K562 (cell line): ENCODE results near the gene MT4. TPM values are rescaled to one million over a fixed set of nuclear protein-coding genes. Genes with fewer than 3 reads are reported as not detected.

Source experiments
- ATAC-seq: fragments of 200-7000 bp; cut with Tn5 transposase; 3 replicates; pipeline ENCODE4 v1.9.1; 2020; ENCODE audit warnings: moderate library complexity
- BruUV-seq: library from RNA; stranded (reverse); fragments of 400-500 nt; replicated peaks from 2 replicates; lab custom pipeline; 2021; lab: Mats Ljungman, UMichigan
- CTCF ChIA-PET: fragments of 300-600 bp; formaldehyde crosslinking; extraction: SDS; loops from one replicate; lab custom pipeline; 2021; ENCODE audit warnings: low intra/inter-chr PET ratio; lab: Yijun Ruan, JAX
- POLR2A ChIA-PET: fragments of 300-600, 350-650 bp; sonication (Branson Sonifier 250); formaldehyde crosslinking; extraction: SDS; loops from one replicate; lab custom pipeline; 2021; ENCODE audit warnings: antibody characterized with exemption, inconsistent platforms; lab: Yijun Ruan, JAX
- DNase-seq, 4 experiments: peaks; one replicate each; pipeline versions ENCODE4 v3.0.0 to v3.0.0-alpha.2; 2011 to 2018; ENCODE audit warnings: low spot score in 3 of 4, mixed read lengths in 3 of 4; ENCODE audit errors: extremely low read depth in 1 of 4
- FAIRE-seq: peaks from 2 replicates; lab custom pipeline; 2011; peaks lifted over from hg19 to GRCh38; lab: Jason Lieb, UNC
- H2AFZ ChIP-seq: 2 replicates; pipeline ENCODE4 v1.6.0; 2011; ENCODE audit warnings: low read depth, low read length, control low read depth, inconsistent platforms
- H3K27ac ChIP-seq: fragments of 200-600 bp; 3 replicates; pipeline ENCODE4 v1.8.0; 2011; ENCODE audit warnings: low read depth, mild to moderate bottlenecking, control low read depth, inconsistent platforms, low read length, moderate library complexity, mixed read lengths; ENCODE audit errors: extremely low read depth
- H3K27me3 ChIP-seq, 2 experiments: fragments of 300-600 bp in 1 of 2; 2 replicates in 1 of 2; 3 replicates in 1 of 2; pipeline versions ENCODE4 v1.6.0 to v1.8.0; 2011; ENCODE audit warnings: inconsistent platforms in 2 of 2, low read length in 2 of 2, mild to moderate bottlenecking in 1 of 2, mixed read lengths in 1 of 2, moderate library complexity in 1 of 2; ENCODE audit not compliant: control insufficient read depth in 2 of 2, insufficient read depth in 2 of 2
- H3K36me3 ChIP-seq: fragments of 300-600 bp; 3 replicates; pipeline ENCODE4 v1.8.0; 2011; ENCODE audit warnings: mild to moderate bottlenecking, low read length, inconsistent platforms; ENCODE audit not compliant: control insufficient read depth, insufficient read depth
- H3K4me1 ChIP-seq, 2 experiments: fragments of 200-600 bp in 1 of 2; replicated peaks in 1 of 2; 2 replicates in 1 of 2; 3 replicates in 1 of 2; pipeline versions ENCODE4 v1.5.1 to v1.8.0; 2011; ENCODE audit warnings: inconsistent platforms in 2 of 2, low read length in 2 of 2, mild to moderate bottlenecking in 1 of 2, mixed read lengths in 1 of 2, moderate library complexity in 1 of 2; ENCODE audit not compliant: control insufficient read depth in 2 of 2, insufficient read depth in 2 of 2
- H3K4me2 ChIP-seq: 2 replicates; pipeline ENCODE4 v1.6.1; 2011; ENCODE audit warnings: low read length, control low read depth, inconsistent platforms, mixed read lengths; ENCODE audit not compliant: insufficient read depth
- H3K4me3 ChIP-seq: fragments of 200-600 bp; sonication (generic), shearing (Covaris generic); 2 replicates; pipeline ENCODE4 v1.5.1; 2016; ENCODE audit warnings: control low read depth, inconsistent platforms
- H3K79me2 ChIP-seq: fragments of 200-600 bp; 3 replicates; pipeline ENCODE4 v1.8.0; 2011; ENCODE audit warnings: low read length, inconsistent platforms; ENCODE audit not compliant: control insufficient read depth, insufficient read depth
- H3K9ac ChIP-seq, 2 experiments: 2 replicates each; pipeline versions ENCODE4 v1.6.0 to v1.6.1; 2011; ENCODE audit warnings: low read depth in 2 of 2, low read length in 2 of 2, control low read depth in 1 of 2, inconsistent platforms in 1 of 2, mild to moderate bottlenecking in 1 of 2, mixed read lengths in 1 of 2; ENCODE audit not compliant: insufficient read depth in 1 of 2
- H3K9me1 ChIP-seq: one replicate; pipeline ENCODE4 v1.6.0; 2011; ENCODE audit warnings: inconsistent platforms, mild to moderate bottlenecking, low read length, moderate library complexity; ENCODE audit not compliant: control insufficient read depth, insufficient read depth
- H3K9me3 ChIP-seq: replicated peaks from 2 replicates; pipeline ENCODE4 v1.5.1; 2011; ENCODE audit warnings: low read depth, low read length, inconsistent platforms; ENCODE audit not compliant: control insufficient read depth, insufficient read depth
- H4K20me1 ChIP-seq: replicated peaks from 2 replicates; pipeline ENCODE4 v1.6.1; 2011; ENCODE audit warnings: low read length, inconsistent platforms, mixed read lengths; ENCODE audit not compliant: control insufficient read depth, insufficient read depth
- C11orf30 ChIP-seq: fragments of 450-650 bp; IDR thresholded peaks from 2 replicates; pipeline ENCODE4 v1.6.1; 2016; ENCODE audit warnings: low read depth, mild to moderate bottlenecking
- HSF4 ChIP-seq: fragments of 250-450 bp; sonication (Bioruptor Pico); IDR thresholded peaks from 2 replicates; pipeline ENCODE4 v2.1.2; 2022; ENCODE audit warnings: mild to moderate bottlenecking, moderate library complexity, borderline replicate concordance
- KLF16 ChIP-seq: IDR thresholded peaks from 2 replicates; pipeline ENCODE4 v1.6.1; 2016; ENCODE audit warnings: antibody characterized with exemption
- KLF6 ChIP-seq: fragments of 250-450 bp; sonication (Bioruptor Pico); IDR thresholded peaks from 2 replicates; pipeline ENCODE4 v1.4.0; 2020; ENCODE audit warnings: mild to moderate bottlenecking, moderate library complexity, borderline replicate concordance
- PHF20 ChIP-seq: fragments of 450-650 bp; IDR thresholded peaks from 2 replicates; pipeline ENCODE4 v1.6.1; 2018; ENCODE audit not compliant: partially characterized antibody
- RNF2 ChIP-seq: sonication (generic); IDR thresholded peaks from 2 replicates; pipeline ENCODE4 v1.6.1; 2016
- SLC30A9 ChIP-seq: fragments of 250-450 bp; sonication (Bioruptor Pico); IDR thresholded peaks from 2 replicates; pipeline ENCODE4 v1.8.0; 2022; ENCODE audit warnings: mild to moderate bottlenecking, moderate library complexity
- THRAP3 ChIP-seq: fragments of 450-650 bp; IDR thresholded peaks from 2 replicates; pipeline ENCODE4 v1.6.1; 2016; ENCODE audit warnings: mild to moderate bottlenecking, inconsistent platforms, borderline replicate concordance
- ZBTB1 ChIP-seq: sonication (generic); formaldehyde crosslinking; IDR thresholded peaks from 2 replicates; pipeline ENCODE4 v1.8.1; 2023; ENCODE audit warnings: missing genetic modification reagents, low read depth, mild to moderate bottlenecking, borderline replicate concordance
- WGBS: fragments of 100-300 bp; shearing (Covaris generic); methylation state at CpG from one replicate; pipeline ENCODE4 v1.1.6; 2016; ENCODE audit warnings: low coverage, mixed read lengths; ENCODE audit not compliant: insufficient coverage; ENCODE audit errors: missing lambda C conversion rate; 5-methylcytosine and 5-hydroxymethylcytosine counted together
- in situ Hi-C: fragments of 300-500 bp; cut with MboI; formaldehyde crosslinking; loops from 4 replicates; pipeline ENCODE4 v1.15.0; 2018; ENCODE audit warnings: inconsistent platforms, mixed read lengths
- intact Hi-C: fragments of 100-400 bp; cut with micrococcal nuclease; formaldehyde crosslinking; loops from 2 replicates; pipeline ENCODE4 v1.14.2; 2022
- polyA plus RNA-seq, 8 experiments: library from polyadenylated mRNA; depleted of rRNA in 4 of 8; stranded (reverse) in 5 of 8; unstranded in 3 of 8; fragments of >200 nt; fragmentation: Nextera tagmentation in 2 of 8; fragmentation: Illumina TruSeq in 1 of 8; extraction: Ambion mirVana in 2 of 8; extraction: Trizol in 1 of 8; gene quantifications; 2 replicates each; pipeline versions ENCODE4 v1.2.1 to v1.2.3, GENCODE V29; 2011 to 2014; ENCODE audit warnings: inconsistent platforms in 1 of 8, missing spikeins in 1 of 8
- total RNA-seq, 7 experiments: library from RNA; depleted of rRNA in 6 of 7; stranded (reverse); fragments of >200 nt in 6 of 7; fragmentation: Illumina TruSeq in 2 of 7; extraction: Trizol in 2 of 7; gene quantifications; 2 replicates each; pipeline versions ENCODE4 v1.2.1 to v1.2.3, GENCODE V29; 2011 to 2021; ENCODE audit warnings: low replicate concordance in 1 of 7
- TF ChIP-seq, protein P1 (sequence below): fragments of 450-650 bp; IDR thresholded peaks from 2 replicates; pipeline ENCODE4 v1.6.1; 2016; ENCODE audit warnings: low read depth, mild to moderate bottlenecking, moderate library complexity

The MT4 gene
- total and polyA plus RNA-seq, 9 of the 15 experiments (the other 6 are each of a cell fraction or from before 2014, with no cell fraction given) = not detected

DNA sequence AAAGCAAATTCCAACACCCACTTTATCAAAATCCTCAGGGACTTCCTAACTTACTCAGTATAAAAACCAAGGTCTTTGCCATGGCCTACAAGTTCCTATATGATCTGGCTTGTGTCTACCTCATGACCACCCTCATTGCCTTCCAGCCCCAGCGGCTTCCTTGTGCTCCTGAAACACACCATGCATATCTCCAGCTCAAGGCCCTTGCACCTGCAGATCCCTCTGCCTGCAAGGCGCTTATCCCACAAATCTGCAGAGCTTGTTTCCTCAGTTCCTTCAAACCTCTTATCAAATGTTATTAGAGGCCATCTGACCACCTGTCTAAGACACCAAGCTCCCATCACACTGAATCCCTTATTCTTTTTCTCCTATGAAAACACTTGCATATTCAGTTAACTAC lies 47.7 kb upstream of the MT4 start:
- no peak for ATAC-seq
- Histone ChIP-seq H3K4me3 (no peak overlapping the region), H3K4me2 (no peak overlapping the region), H3K9me3 (no peaks in the 10 kb centered on the region), H2AFZ (no peak overlapping the region), H3K9ac (no peak overlapping the region), H3K27ac (no peak overlapping the region), H3K4me1 (peaks cover 10 to 13% of the 10 kb centered on the region in 2 experiments), H4K20me1 (no peaks in the 10 kb centered on the region), H3K36me3 (no peaks in the 10 kb centered on the region)
- WGBS = 15% methylated on average over 2 of the region's 2 CpGs
- POLR2A ChIA-PET = interaction anchor here (0.9 to 1.4 kb wide), 3 partner anchors 9 to 39 kb away, joined by 3 to 6 read pairs (median 3); no protein-coding TSS in a partner anchor
- in situ Hi-C loops = no loop called here
- intact Hi-C loops = loop anchor here (10.0 kb wide), 1 partner anchor 162 kb away; no protein-coding TSS in a partner anchor
- DNase-seq = no peak
- no peak for TF ChIP-seq KLF16
- no peak for TF ChIP-seq C11orf30
- TF ChIP-seq, protein P1, sequence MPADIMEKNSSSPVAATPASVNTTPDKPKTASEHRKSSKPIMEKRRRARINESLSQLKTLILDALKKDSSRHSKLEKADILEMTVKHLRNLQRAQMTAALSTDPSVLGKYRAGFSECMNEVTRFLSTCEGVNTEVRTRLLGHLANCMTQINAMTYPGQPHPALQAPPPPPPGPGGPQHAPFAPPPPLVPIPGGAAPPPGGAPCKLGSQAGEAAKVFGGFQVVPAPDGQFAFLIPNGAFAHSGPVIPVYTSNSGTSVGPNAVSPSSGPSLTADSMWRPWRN = no peak
- no peak for TF ChIP-seq ZBTB1 (CRISPR knock-in tag)
- no peak for TF ChIP-seq THRAP3
- TF ChIP-seq SLC30A9 = no peak
- no peak for TF ChIP-seq HSF4 (CRISPR knock-in tag)
- TF ChIP-seq PHF20 = no peak
- no peak for TF ChIP-seq KLF6 (CRISPR knock-in tag)
- no peak for TF ChIP-seq RNF2
- TF ChIP-seq, all 486 proteins: peak for 0
- FAIRE-seq = no peak
- Histone ChIP-seq H3K27me3 (no peaks in the 10 kb centered on the region), H3K79me2 (no peaks in the 10 kb centered on the region), H3K9me1 (no peaks in the 10 kb centered on the region)
- CTCF ChIA-PET = no interaction called here
- BruUV-seq = no TSS peak
